ENCODE data around the gene SLC5A11. TPM values are rescaled to one million over a fixed set of nuclear protein-coding genes. Genes with fewer than 3 reads are reported as not detected.
A peak's percentile ranks its signal among the peaks of the same experiment; 100 is the strongest.

The SLC5A11 gene
- total RNA-seq, 1 experiment from 2014 or later = not detected

DNA sequence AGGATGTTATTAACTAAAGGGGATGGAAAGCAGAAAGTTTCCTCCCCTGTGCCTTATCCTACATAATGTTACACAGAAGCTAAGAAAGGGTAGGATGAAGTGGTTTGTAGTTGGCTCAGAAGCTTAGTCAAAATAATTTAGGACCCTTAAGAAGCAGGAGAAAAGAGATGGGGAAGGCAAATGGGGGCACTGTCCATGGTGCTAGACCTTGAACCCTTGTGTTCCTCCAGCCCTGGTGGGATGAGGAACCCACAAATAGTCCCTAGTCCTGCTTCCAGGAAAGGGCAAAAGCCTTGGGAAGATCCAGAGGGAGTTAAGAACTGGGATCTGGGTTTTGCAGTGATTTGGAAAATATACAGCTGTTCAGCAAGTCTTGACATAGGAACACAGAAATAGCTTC lies 54.5 kb downstream of the SLC5A11 start (continued):
- TF ChIP-seq, protein P1, sequence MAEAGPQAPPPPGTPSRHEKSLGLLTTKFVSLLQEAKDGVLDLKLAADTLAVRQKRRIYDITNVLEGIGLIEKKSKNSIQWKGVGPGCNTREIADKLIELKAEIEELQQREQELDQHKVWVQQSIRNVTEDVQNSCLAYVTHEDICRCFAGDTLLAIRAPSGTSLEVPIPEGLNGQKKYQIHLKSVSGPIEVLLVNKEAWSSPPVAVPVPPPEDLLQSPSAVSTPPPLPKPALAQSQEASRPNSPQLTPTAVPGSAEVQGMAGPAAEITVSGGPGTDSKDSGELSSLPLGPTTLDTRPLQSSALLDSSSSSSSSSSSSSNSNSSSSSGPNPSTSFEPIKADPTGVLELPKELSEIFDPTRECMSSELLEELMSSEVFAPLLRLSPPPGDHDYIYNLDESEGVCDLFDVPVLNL (CRISPR knock-in tag; IDR thresholded peaks at IDR 0.05; ENCODE audit: borderline replicate concordance, low read depth) = no peak
- TF ChIP-seq ZNF423 (CRISPR knock-in tag; IDR thresholded peaks at IDR 0.05) (no peak), FOXJ3 (CRISPR knock-in tag; IDR thresholded peaks at IDR 0.05; ENCODE audit: borderline replicate concordance) (no peak), JAZF1 (CRISPR knock-in tag; IDR thresholded peaks at IDR 0.05) (no peak)
- TF ChIP-seq, protein P2, sequence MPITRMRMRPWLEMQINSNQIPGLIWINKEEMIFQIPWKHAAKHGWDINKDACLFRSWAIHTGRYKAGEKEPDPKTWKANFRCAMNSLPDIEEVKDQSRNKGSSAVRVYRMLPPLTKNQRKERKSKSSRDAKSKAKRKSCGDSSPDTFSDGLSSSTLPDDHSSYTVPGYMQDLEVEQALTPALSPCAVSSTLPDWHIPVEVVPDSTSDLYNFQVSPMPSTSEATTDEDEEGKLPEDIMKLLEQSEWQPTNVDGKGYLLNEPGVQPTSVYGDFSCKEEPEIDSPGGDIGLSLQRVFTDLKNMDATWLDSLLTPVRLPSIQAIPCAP (CRISPR knock-in tag; IDR thresholded peaks at IDR 0.05) = no peak

DNA sequence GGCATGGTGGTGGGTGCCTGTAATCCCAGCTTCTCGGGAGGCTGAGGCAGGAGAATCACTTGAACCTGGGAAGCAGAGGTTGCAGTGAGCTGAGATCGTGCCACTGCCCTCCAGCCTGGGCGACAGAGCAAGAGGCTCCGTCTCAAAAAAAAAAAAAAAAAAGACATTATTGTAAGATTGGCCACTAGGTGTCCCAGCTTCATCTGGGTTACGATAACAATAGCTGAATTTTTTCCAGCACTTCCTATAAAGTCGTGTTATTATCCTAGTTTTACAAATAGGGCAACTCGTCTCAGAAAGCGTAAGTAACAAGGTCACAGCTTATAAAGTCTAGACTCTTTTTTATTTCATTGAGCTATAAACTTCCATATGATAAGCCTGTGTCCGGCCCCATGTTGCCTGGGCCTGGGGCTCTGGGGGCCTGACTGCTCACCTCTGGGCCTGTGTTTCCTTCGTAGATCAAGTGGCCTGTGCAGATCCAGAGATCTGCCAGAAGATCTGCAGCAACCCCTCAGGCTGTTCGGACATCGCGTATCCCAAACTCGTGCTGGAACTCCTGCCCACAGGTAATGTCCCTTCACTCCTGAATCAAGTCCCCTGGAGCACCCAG lies 60.5 kb downstream of the SLC5A11 start:
- ChIA-PET CTCF (interaction anchor here (0.6 to 2.5 kb wide), 24 partner anchors 10 to 319 kb away, joined by 3 to 15 read pairs (median 5); no protein-coding TSS in a partner anchor), POLR2A (interaction anchor here (1.1 kb wide), 1 partner anchor 9 kb away, joined by 4 read pairs; no protein-coding TSS in a partner anchor)
- no peak overlapping the region for H3K27ac Mint-ChIP-seq
- H3K27me3 Mint-ChIP-seq (ENCODE audit: low read depth) = no peaks in the 10 kb centered on the region; the same call in 1 of the 2 replicates
- H3K36me3 Mint-ChIP-seq = no peaks in the 10 kb centered on the region
- H3K4me3 Mint-ChIP-seq = no peak overlapping the region
- H3K9me3 Mint-ChIP-seq = peaks cover 4% of the 10 kb centered on the region; the same call in 1 of the 2 replicates
- no peaks in the 10 kb centered on the region for H3K4me1 Mint-ChIP-seq
- DNase-seq (ENCODE audit: low spot score) (no peak), ATAC-seq (peak; percentile 43; the same call in 1 of the 2 replicates)
- TF ChIP-seq, protein P3, sequence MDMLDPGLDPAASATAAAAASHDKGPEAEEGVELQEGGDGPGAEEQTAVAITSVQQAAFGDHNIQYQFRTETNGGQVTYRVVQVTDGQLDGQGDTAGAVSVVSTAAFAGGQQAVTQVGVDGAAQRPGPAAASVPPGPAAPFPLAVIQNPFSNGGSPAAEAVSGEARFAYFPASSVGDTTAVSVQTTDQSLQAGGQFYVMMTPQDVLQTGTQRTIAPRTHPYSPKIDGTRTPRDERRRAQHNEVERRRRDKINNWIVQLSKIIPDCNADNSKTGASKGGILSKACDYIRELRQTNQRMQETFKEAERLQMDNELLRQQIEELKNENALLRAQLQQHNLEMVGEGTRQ (CRISPR knock-in tag; IDR thresholded peaks at IDR 0.05) = no peak
- TF ChIP-seq ZBTB21 (CRISPR knock-in tag; IDR thresholded peaks at IDR 0.05; ENCODE audit: borderline replicate concordance) = no peak
- TF ChIP-seq ZMAT4 (CRISPR knock-in tag; IDR thresholded peaks at IDR 0.05) = no peak
- no peak for TF ChIP-seq ZNF416 (CRISPR knock-in tag; IDR thresholded peaks at IDR 0.05)
- TF ChIP-seq FOXJ3 (CRISPR knock-in tag; IDR thresholded peaks at IDR 0.05; ENCODE audit: borderline replicate concordance) = no peak
- TF ChIP-seq ESRRA (CRISPR knock-in tag; IDR thresholded peaks at IDR 0.05; ENCODE audit: borderline replicate concordance) = no peak
- TF ChIP-seq, protein P4, sequence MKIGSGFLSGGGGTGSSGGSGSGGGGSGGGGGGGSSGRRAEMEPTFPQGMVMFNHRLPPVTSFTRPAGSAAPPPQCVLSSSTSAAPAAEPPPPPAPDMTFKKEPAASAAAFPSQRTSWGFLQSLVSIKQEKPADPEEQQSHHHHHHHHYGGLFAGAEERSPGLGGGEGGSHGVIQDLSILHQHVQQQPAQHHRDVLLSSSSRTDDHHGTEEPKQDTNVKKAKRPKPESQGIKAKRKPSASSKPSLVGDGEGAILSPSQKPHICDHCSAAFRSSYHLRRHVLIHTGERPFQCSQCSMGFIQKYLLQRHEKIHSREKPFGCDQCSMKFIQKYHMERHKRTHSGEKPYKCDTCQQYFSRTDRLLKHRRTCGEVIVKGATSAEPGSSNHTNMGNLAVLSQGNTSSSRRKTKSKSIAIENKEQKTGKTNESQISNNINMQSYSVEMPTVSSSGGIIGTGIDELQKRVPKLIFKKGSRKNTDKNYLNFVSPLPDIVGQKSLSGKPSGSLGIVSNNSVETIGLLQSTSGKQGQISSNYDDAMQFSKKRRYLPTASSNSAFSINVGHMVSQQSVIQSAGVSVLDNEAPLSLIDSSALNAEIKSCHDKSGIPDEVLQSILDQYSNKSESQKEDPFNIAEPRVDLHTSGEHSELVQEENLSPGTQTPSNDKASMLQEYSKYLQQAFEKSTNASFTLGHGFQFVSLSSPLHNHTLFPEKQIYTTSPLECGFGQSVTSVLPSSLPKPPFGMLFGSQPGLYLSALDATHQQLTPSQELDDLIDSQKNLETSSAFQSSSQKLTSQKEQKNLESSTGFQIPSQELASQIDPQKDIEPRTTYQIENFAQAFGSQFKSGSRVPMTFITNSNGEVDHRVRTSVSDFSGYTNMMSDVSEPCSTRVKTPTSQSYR (CRISPR knock-in tag; IDR thresholded peaks at IDR 0.05) = no peak
- TF ChIP-seq RORB (CRISPR knock-in tag; IDR thresholded peaks at IDR 0.05) = no peak
- no peak for TF ChIP-seq E2F5 (CRISPR knock-in tag; IDR thresholded peaks at IDR 0.05)
- no peak for TF ChIP-seq MYBL2 (CRISPR knock-in tag; IDR thresholded peaks at IDR 0.05)
- TF ChIP-seq ETV6 (CRISPR knock-in tag; IDR thresholded peaks at IDR 0.05) = no peak
- no peak for TF ChIP-seq PREB (CRISPR knock-in tag; IDR thresholded peaks at IDR 0.05; ENCODE audit: borderline replicate concordance)
- no peak for TF ChIP-seq EMX1 (CRISPR knock-in tag; IDR thresholded peaks at IDR 0.05)
- TF ChIP-seq NFATC4 (CRISPR knock-in tag; IDR thresholded peaks at IDR 0.05) = no peak
- TF ChIP-seq ARID4B (CRISPR knock-in tag; IDR thresholded peaks at IDR 0.05; ENCODE audit: borderline replicate concordance) = no peak
- no peak for TF ChIP-seq ZSCAN18 (CRISPR knock-in tag; IDR thresholded peaks at IDR 0.05)

Data from WTC11 (cell line).